OCI-LY1 (cell line): ENCODE results near the gene S100A1.
"Not testable (repeated sequence)": the region's sequence is repeated elsewhere in the genome, so short reads cannot be mapped to it uniquely, and the experiment has no call there.

Source experiments
- H2AFZ ChIP-seq: fragments of 200-600 bp; sonication (generic), shearing (Covaris generic); 2 replicates; pipeline ENCODE4 v1.6.0; 2014; ENCODE audit warnings: antibody characterized with exemption, mild to moderate bottlenecking, low read length
- H3F3A ChIP-seq: fragments of 200-600 bp; sonication (generic), shearing (Covaris generic); 2 replicates; pipeline ENCODE4 v1.6.0; 2014; ENCODE audit warnings: mild to moderate bottlenecking, antibody characterized with exemption, low read length, moderate library complexity; ENCODE audit not compliant: insufficient read depth
- H3K27ac ChIP-seq: fragments of 200-600 bp; sonication (generic); 2 replicates; pipeline ENCODE4 v1.5.1; 2014; ENCODE audit warnings: low read length, mixed run types, mild to moderate bottlenecking, low read depth; ENCODE audit not compliant: poor library complexity, severe bottlenecking
- H3K27me3 ChIP-seq: fragments of 200-600 bp; sonication (generic); 2 replicates; pipeline ENCODE4 v1.6.0; 2014; ENCODE audit warnings: antibody characterized with exemption, mild to moderate bottlenecking, low read length, moderate library complexity; ENCODE audit not compliant: insufficient read depth
- H3K36me3 ChIP-seq: fragments of 200-600 bp; sonication (generic); 2 replicates; pipeline ENCODE4 v1.6.1; 2014; ENCODE audit warnings: mild to moderate bottlenecking, antibody characterized with exemption, low read length, moderate library complexity, mixed read lengths; ENCODE audit not compliant: insufficient read depth
- H3K4me1 ChIP-seq: fragments of 200-600 bp; sonication (generic); 2 replicates; pipeline ENCODE4 v1.5.1; 2014; ENCODE audit warnings: mild to moderate bottlenecking, low read length, moderate library complexity; ENCODE audit not compliant: insufficient read depth, severe bottlenecking
- H3K4me2 ChIP-seq: fragments of 200-600 bp; sonication (generic), shearing (Covaris generic); 2 replicates; pipeline ENCODE4 v1.6.1; 2014; ENCODE audit warnings: low read length
- H3K4me3 ChIP-seq: fragments of 200-600 bp; sonication (generic); 2 replicates; pipeline ENCODE4 v1.5.1; 2014; ENCODE audit warnings: low read length, low read depth, mild to moderate bottlenecking, mixed read lengths; ENCODE audit not compliant: poor library complexity, severe bottlenecking
- H3K79me2 ChIP-seq: fragments of 200-600 bp; shearing (Covaris generic); 2 replicates; pipeline ENCODE4 v1.6.1; 2016; ENCODE audit warnings: mixed run types, low read length, mixed read lengths; ENCODE audit not compliant: insufficient read depth
- H3K9ac ChIP-seq: fragments of 200-600 bp; sonication (generic), shearing (Covaris generic); 2 replicates; pipeline ENCODE4 v1.6.1; 2014; ENCODE audit warnings: mild to moderate bottlenecking, low read length, mixed read lengths
- H3K9me2 ChIP-seq: fragments of 200-600 bp; sonication (generic), shearing (Covaris generic); 2 replicates; pipeline ENCODE4 v1.6.1; 2014; ENCODE audit warnings: low read depth, mild to moderate bottlenecking, low read length, mixed read lengths
- H3K9me3 ChIP-seq: fragments of 200-600 bp; shearing (Covaris generic); 2 replicates; pipeline ENCODE4 v1.6.1; 2014; ENCODE audit warnings: low read length, mixed read lengths
- H4K20me1 ChIP-seq: fragments of 200-600 bp; sonication (generic), shearing (Covaris generic); 2 replicates; pipeline ENCODE4 v1.6.0; 2016; ENCODE audit warnings: mild to moderate bottlenecking, low read length; ENCODE audit not compliant: insufficient read depth
- EZH2 ChIP-seq: fragments of 200-600 bp; sonication (generic), shearing (Covaris generic); IDR thresholded peaks from 2 replicates; pipeline ENCODE4 v1.8.0; 2017; ENCODE audit warnings: borderline replicate concordance, mixed run types, mild to moderate bottlenecking, antibody characterized with exemption, low read length, moderate library complexity, mixed read lengths
- TF ChIP-seq, protein P1 (sequence below): fragments of 200-600 bp; sonication (generic), shearing (Covaris generic); IDR thresholded peaks from 2 replicates; pipeline ENCODE4 v1.5.1; 2017; ENCODE audit warnings: mild to moderate bottlenecking, antibody characterized with exemption, low read length, moderate library complexity, mixed read lengths

S100A1 gene

DNA sequence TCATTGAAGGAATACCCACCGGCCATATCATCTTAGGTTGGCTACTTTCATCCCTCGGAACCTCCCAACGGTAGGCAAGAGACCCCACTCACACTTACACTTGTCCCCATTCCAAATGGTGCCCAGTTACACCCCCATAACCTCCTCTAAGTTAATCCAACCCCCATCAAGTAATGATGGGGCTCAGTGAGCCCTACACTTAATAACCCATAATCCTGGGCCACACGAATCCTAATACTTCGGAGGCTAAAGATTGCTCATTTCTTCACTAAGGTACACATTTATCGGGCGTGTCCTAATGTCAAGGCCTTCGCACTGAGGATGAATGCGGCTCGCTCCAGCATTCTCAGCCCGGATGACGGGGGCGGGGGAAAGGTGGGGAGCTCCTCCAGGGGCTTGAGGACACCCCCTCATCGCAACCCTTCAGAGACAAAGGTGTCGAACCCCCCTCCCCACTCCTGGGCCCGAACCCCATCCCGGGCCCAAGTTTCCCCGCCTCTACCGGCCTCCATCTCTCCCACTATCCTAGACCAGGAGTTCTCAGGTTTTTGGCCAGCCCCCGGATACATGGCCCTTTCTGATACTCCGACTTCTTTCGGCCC, 42.1 kb downstream of the S100A1 start:
- H3K36me3 ChIP-seq, result peaks cover 53% of the 10 kb centered on the region

DNA sequence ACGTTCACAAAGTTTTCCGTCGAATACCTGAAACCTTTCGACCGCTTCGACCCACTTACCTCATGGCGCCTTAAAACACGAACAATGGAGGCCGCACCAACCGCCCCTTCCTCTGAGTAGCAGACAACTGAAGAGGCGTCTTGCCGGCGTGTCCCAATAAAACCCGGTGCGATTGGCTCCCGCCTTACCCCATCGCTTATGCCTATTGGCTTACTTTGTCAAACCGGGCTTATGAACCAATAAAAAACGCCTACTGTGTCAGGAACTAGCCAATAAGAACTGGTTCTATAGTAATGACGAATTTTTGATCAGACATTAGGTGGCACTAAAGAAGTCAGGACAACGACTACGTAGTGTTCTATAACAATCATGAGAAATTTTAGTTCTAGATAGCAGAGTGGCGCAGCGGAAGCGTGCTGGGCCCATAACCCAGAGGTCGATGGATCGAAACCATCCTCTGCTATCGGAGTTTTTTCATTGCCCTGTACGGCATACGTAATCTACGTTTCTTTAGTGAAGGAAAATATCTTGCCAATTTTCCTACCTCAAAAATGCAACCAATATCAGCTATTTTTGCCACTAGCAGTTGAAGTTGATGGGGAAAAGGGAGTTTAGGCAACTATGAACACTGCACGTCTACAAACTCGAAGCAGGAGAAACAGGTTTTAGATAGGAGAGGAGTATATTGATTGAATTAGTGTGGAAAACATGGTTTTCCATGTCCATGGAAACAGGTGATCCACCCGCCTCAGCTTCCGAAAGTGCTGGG, 42.8 kb downstream of the S100A1 start, which contains the start of gene ILF2:
Gene ILF2, minus strand, starts transcription at position 135 of the 769 bp plus-strand sequence. Its CDS starts 71 bp downstream, at position 64.
- H3K9ac ChIP-seq, result peak within 1 kb of the TSS; percentile 96

More for the DNA sequence above, 42.1 kb downstream of the S100A1 start:
- Histone ChIP-seq H3K9me2 (no peaks in the 10 kb centered on the region), H3K9ac (peak overlapping the region; percentile 96), H3K4me3 (peak overlapping the region; percentile 96), H2AFZ (no peak overlapping the region), H4K20me1 (no peaks in the 10 kb centered on the region), H3K27me3 (no peaks in the 10 kb centered on the region), H3K4me2 (peak overlapping the region; percentile 91), H3K9me3 (no peaks in the 10 kb centered on the region), H3F3A (no peaks in the 10 kb centered on the region), H3K27ac (peak overlapping the region; percentile 63), H3K4me1 (peaks cover 17% of the 10 kb centered on the region), H3K79me2 (peaks cover 18% of the 10 kb centered on the region)
- TF ChIP-seq, protein P1, sequence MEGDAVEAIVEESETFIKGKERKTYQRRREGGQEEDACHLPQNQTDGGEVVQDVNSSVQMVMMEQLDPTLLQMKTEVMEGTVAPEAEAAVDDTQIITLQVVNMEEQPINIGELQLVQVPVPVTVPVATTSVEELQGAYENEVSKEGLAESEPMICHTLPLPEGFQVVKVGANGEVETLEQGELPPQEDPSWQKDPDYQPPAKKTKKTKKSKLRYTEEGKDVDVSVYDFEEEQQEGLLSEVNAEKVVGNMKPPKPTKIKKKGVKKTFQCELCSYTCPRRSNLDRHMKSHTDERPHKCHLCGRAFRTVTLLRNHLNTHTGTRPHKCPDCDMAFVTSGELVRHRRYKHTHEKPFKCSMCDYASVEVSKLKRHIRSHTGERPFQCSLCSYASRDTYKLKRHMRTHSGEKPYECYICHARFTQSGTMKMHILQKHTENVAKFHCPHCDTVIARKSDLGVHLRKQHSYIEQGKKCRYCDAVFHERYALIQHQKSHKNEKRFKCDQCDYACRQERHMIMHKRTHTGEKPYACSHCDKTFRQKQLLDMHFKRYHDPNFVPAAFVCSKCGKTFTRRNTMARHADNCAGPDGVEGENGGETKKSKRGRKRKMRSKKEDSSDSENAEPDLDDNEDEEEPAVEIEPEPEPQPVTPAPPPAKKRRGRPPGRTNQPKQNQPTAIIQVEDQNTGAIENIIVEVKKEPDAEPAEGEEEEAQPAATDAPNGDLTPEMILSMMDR, result no peak
- no peak for TF ChIP-seq EZH2

DNA sequence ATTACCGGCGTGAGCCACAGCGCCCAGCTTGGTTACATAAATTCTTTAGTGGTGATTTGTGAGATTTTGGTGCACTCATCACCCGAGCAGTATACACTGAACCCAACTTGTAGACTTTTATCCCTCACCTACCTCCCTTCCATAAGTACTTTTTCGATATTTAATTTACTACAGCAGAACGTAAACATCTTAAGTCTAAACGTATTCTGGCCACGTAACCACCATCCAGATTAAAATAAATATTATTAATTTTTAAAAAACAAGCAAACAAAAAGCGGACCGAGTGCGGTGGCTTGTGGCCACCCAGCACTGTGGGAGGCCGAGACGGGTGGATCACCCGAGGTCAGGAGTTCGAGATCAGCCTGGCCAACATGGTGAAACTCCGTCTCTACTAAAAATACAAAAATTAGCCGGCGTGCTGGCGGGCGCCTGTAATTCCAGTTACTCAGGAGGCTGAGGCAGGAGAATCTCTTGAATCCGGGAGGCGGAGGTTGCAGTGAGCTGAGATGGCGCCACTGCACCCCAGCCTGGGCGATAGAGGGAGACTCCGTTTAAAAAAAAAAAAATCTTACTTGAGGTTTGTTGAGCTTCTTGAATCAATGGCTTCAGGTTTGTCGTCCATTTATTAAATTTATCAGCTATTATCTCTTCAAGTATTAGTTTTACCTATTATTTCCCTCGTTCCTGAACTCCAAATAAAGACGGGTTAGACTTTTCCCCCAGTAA, 43.6 kb downstream of the S100A1 start:
- H2AFZ ChIP-seq, result peak overlapping the region; percentile 97; the same call in 1 of the 2 replicates
- H3K79me2 ChIP-seq, result peaks cover 18% of the 10 kb centered on the region
- peak overlapping the region; percentile 44 for H3K27ac ChIP-seq
- H3K36me3 ChIP-seq, result peaks cover 38% of the 10 kb centered on the region
- peak overlapping the region; percentile 67 for H3K9ac ChIP-seq
- H3K4me2 ChIP-seq, result peak overlapping the region; percentile 91
- H3K9me3 ChIP-seq, H3F3A ChIP-seq, H3K9me2 ChIP-seq, H4K20me1 ChIP-seq, H3K27me3 ChIP-seq: not testable (repeated sequence)
- TF ChIP-seq, protein P1, result 0 out of 2 replicates have a peak, but pooled peaks have one; percentile 21
- peaks cover 17% of the 10 kb centered on the region for H3K4me1 ChIP-seq
- H3K4me3 ChIP-seq, result peak overlapping the region; percentile 64

More for the DNA sequence above, 42.8 kb downstream of the S100A1 start, which contains the start of gene ILF2:
- no peak for TF ChIP-seq EZH2
- TF ChIP-seq, protein P1, result peak; percentile 46; the same call in 1 of the 2 replicates
- peaks cover 46% of the 10 kb centered on the region for H3K36me3 ChIP-seq
- H3K79me2 ChIP-seq, result peaks cover 18% of the 10 kb centered on the region
- 0 out of 2 replicates have a peak within 1 kb of the TSS, but pooled peaks have one; percentile 11 for H2AFZ ChIP-seq
- H3K27ac ChIP-seq, result peak within 1 kb of the TSS; percentile 63
- H3K27me3 ChIP-seq, result no peaks in the 10 kb centered on the region
- H4K20me1 ChIP-seq, result no peaks in the 10 kb centered on the region
- H3K4me3 ChIP-seq, result peak within 1 kb of the TSS; percentile 96
- no peaks in the 10 kb centered on the region for H3K9me3 ChIP-seq
- no peaks in the 10 kb centered on the region for H3F3A ChIP-seq
- peak within 1 kb of the TSS; percentile 91 for H3K4me2 ChIP-seq
- H3K4me1 ChIP-seq, result peaks cover 17% of the 10 kb centered on the region
- H3K9me2 ChIP-seq, result no peaks in the 10 kb centered on the region
